Esophagus muscularis mucosa (tissue), 4 donors: ENCODE measurements around the gene SRPRA.

Source experiments
- EP300 ChIP-seq: sonication (generic); formaldehyde crosslinking; IDR thresholded peaks from one replicate; pipeline ENCODE4 v1.6.1; 2017; ENCODE audit warnings: antibody characterized with exemption
- POLR2A ChIP-seq: fragments of 450-650 bp; IDR thresholded peaks from one replicate; pipeline ENCODE4 v1.6.1; 2017; ENCODE audit warnings: antibody characterized with exemption, moderate library complexity, mild to moderate bottlenecking, low read depth
- POLR2AphosphoS5 ChIP-seq, 2 donors: sonication (generic); formaldehyde crosslinking; IDR thresholded peaks; one replicate each; pipeline ENCODE4 v1.6.1; 2017; ENCODE audit warnings: antibody characterized with exemption in 2 of 2
- TF ChIP-seq, protein P1 (sequence below), 3 experiments: fragments of 200-600 bp in 2 of 3; fragments of 450-650 bp in 1 of 3; sonication (generic) in 2 of 3; IDR thresholded peaks; one replicate each; pipeline ENCODE4 v1.5.1; 2017 to 2019; ENCODE audit warnings: antibody characterized with exemption in 3 of 3, mild to moderate bottlenecking in 2 of 3, moderate library complexity in 1 of 3

- TF ChIP-seq POLR2A, result no peak
- TF ChIP-seq, protein P1, sequence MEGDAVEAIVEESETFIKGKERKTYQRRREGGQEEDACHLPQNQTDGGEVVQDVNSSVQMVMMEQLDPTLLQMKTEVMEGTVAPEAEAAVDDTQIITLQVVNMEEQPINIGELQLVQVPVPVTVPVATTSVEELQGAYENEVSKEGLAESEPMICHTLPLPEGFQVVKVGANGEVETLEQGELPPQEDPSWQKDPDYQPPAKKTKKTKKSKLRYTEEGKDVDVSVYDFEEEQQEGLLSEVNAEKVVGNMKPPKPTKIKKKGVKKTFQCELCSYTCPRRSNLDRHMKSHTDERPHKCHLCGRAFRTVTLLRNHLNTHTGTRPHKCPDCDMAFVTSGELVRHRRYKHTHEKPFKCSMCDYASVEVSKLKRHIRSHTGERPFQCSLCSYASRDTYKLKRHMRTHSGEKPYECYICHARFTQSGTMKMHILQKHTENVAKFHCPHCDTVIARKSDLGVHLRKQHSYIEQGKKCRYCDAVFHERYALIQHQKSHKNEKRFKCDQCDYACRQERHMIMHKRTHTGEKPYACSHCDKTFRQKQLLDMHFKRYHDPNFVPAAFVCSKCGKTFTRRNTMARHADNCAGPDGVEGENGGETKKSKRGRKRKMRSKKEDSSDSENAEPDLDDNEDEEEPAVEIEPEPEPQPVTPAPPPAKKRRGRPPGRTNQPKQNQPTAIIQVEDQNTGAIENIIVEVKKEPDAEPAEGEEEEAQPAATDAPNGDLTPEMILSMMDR (IDR thresholded peaks at IDR 0.05), result no peak
- TF ChIP-seq POLR2AphosphoS5 (IDR thresholded peaks at IDR 0.05), result no peak
- no peak for TF ChIP-seq EP300
Measured at GRCh38 chr11:126265811-126266210, 2.9 kb downstream of the SRPRA start.
